IMR-90 (cell line): ENCODE results near the gene RLIM.

Source experiments
- CEBPB ChIP-seq: IDR thresholded peaks from 2 replicates; pipeline ENCODE4 v1.6.1; 2012; ENCODE audit warnings: low read depth, low read length, improper control_type of control experiment
- CTCF ChIP-seq: conservative IDR thresholded peaks from 2 replicates; pipeline ENCODE4 v1.5.1; 2012; ENCODE audit warnings: mild to moderate bottlenecking, low read depth, low read length, improper control_type of control experiment
- MAZ ChIP-seq: IDR thresholded peaks from 2 replicates; pipeline ENCODE4 v1.6.1; 2012; ENCODE audit warnings: low read depth, mild to moderate bottlenecking, low read length, improper control_type of control experiment, moderate library complexity, borderline replicate concordance
- MXI1 ChIP-seq: IDR thresholded peaks from 2 replicates; pipeline ENCODE4 v1.6.1; 2012; ENCODE audit warnings: low read depth, mild to moderate bottlenecking, low read length, moderate library complexity, borderline replicate concordance
- POLR2A ChIP-seq: IDR thresholded peaks from 2 replicates; pipeline ENCODE4 v1.6.1; 2012; ENCODE audit warnings: mild to moderate bottlenecking, low read depth, low read length
- RAD21 ChIP-seq: IDR thresholded peaks from 2 replicates; pipeline ENCODE4 v1.6.1; 2012; ENCODE audit warnings: low read length, improper control_type of control experiment
- RFX5 ChIP-seq: IDR thresholded peaks from 2 replicates; pipeline ENCODE4 v1.8.0; 2012; ENCODE audit warnings: low read depth, mild to moderate bottlenecking, low read length, moderate library complexity
- USF2 ChIP-seq: fragments of 150-350 bp; IDR thresholded peaks from 2 replicates; pipeline ENCODE4 v1.6.1; 2017; ENCODE audit warnings: mild to moderate bottlenecking, antibody characterized with exemption, low read length, low read depth

GRCh38 chrX:74613370-74614092 is 893 bp downstream of the RLIM start:
- TF ChIP-seq CTCF: no peak; the same call in 1 of the 2 replicates
- TF ChIP-seq CEBPB: no peak
- no peak for TF ChIP-seq USF2
- TF ChIP-seq POLR2A: no peak
- TF ChIP-seq RFX5: no peak
- no peak for TF ChIP-seq MXI1
- no peak for TF ChIP-seq MAZ
- no peak for TF ChIP-seq RAD21
